NCI-H748 treated with DMSO at 0.1 percent for 48 hours (cell line): Measurements from ENCODE around the gene PIP4K2A.
"Not testable (repeated sequence)": the region's sequence is repeated elsewhere in the genome, so short reads cannot be mapped to it uniquely, and the experiment has no call there.

Source experiments
- DNase-seq: peaks from one replicate; lab custom pipeline; 2025; lab: John Stamatoyannopoulos, UW

PIP4K2A gene

DNA sequence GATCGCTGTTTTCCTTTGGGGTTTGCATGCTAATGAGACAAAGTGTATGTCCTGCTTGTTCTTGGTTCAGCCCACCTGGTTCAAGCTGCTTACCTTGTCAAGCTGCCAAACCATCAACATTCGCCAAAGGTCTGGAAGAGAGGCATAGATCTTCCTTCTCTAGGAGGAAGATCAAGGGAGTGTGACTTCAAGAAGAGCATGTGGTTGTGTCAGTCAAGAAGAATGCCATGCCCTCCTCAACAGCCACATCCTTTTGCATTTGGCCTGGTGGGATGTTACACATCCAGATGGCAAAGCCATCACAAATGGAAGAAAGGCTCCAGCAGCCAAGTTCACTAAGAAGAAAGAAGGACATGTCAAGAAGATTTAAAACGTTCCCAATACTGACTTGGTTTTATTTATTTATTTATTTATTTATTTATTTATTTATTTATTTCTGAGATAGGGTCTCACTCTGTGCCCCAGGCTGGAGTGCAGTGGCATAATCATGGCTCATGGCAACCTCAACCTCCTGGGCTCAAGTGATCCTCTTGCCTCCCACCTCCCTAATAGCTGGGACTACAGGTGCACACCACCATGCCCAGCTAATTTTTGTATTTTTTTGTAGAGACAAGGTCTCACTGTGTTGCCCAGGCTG is 5.1 kb upstream of the PIP4K2A start:
- no peak for DNase-seq

DNA sequence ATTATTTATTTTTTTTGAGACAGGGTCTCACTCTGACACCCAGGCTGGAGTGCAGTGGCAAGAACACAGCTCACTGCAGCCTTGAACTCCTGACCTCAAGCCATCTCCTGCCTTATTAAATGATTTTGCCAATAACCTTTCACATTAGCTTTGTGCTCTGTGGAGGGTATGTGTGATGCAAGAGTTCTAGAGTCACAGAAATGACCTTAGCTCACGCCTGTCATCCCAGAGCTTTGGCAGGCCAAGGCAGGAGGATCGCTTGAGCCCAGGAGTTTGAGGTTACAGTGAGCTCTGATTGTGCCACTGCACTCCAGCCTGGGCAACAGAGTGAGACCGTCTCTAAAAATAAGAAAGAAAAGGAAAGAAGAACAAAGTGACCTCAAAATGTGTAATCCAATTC is 4.3 kb upstream of the PIP4K2A start:
- DNase-seq: not testable (repeated sequence)

DNA sequence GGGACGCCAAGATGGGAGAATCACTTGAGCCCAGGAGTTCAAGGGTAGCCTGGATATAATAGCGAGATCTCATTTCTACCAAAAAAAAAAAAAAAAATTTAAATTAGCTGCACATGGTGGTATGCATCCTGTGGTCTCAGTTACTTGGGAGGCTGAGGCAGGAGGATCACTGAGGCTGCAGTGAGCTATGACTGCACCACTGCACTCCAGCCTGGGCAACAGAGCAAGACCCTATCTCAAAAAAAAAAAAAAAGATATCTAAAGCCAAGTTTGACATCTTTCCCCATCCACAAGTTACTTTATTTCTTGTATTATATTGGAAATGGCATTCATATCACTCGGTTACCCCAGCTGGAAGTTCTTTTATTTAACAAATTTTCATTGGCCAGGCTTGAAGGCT is 3.4 kb upstream of the PIP4K2A start:
- DNase-seq: no peak

DNA sequence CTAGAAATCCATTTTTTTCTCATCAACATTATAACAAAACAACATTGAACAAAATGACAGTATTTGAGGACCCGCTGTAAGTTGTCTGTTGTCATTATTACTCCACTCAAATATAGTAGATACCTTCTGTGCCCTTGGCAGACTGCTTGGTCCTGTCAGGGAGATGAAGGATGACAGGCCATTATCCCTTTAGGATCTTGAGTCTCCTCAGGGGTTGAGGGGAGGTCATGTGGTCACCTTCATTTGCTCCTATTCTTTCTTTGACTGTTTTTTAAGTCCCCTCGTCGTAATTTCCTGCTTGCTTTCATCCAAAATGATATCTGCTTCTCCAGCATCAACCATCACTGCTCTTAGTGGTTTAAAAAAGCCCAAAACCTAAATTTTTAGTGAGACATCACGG is 2.6 kb upstream of the PIP4K2A start:
- DNase-seq: no peak

DNA sequence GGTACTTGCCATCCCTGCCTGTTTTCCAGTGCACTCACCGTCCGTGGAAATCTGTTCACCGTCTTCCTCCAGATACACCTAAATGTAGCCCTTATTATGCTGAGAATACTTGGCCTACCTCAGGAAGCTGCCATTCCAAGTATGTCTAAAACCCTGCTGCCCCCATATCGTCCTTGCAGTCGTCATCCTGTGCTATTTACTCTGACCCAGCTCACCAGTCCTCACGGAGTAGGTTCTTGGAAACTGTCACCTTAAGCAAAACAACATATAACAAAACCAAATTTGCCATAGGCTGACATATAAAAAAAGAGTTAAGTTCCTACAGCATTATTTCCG is 880 bp upstream of the PIP4K2A start:
- no peak for DNase-seq

DNA sequence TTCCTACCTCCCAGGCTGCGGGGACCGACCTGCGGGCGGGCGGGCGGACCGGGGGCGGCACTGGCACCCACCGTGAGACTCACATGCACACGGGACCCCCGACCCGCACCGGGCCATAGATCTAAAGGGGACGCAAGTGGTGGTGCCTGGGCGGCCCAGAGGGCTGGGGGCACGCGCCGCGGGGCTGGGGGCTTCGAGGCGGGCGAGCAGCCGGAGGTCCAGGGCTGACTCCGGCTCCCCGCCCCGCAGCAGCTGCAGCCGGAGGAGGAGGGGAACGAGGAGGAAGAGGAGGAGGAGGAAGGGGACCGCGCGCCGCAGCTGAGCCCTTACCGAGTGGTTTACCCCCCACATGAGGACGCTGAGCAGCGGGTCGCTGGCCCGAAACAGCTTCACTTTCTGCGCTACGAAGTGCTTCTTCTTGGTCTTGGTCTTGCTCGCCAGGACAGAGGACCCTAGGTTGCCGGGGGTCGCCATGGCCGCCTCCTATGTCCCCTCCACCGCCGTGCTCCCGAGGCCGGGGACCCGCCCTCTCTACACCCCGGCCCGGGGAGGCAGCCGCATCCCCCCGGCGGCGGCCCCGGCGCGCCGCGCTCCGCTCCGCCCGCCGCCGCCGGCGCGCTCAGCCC is 412 bp downstream of the PIP4K2A start:
- no peak for DNase-seq

DNA sequence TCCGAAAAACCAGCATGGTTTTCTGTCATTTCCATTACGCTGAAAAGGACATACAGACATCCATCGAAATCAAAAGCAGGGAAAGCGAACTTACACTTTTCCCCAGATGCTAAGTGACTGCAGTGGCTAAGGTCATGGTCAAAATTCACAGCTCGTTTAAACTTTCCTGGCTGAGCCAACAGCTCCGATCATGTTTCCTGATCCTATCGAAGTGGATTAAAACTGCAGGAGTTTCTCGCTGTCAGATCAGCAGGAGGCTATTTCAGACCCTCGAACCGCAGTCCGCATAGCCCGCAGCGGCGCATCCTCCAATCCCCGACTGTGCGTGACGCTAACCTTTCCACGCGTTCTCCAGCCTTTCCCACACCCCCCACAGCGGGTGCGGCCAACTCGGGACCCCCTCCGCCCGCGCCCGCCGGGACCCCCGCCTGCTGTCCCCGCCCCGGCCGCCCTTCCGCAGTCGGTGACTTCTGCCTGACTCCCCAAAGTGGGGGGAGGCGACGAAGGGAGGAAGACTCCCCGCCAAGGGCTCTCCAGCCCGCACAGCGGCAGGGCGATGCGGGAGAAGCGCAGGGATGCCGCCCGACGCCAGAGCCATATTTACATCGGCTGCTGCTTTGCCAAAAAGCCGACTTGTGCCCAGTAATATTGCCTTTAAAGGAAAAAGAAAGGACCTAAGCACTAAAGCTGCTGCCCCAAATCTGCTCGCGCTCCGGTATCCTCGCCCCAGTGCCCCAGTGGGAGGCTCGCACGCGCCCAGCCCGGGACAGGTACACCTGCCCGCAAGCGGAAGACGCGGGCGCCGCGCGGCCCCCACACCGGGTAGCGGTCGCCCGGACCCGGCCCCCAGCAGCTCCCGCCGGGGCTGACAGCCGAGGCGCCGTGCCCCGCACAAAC is 1.2 kb downstream of the PIP4K2A start:
- DNase-seq: peak; percentile 1

DNA sequence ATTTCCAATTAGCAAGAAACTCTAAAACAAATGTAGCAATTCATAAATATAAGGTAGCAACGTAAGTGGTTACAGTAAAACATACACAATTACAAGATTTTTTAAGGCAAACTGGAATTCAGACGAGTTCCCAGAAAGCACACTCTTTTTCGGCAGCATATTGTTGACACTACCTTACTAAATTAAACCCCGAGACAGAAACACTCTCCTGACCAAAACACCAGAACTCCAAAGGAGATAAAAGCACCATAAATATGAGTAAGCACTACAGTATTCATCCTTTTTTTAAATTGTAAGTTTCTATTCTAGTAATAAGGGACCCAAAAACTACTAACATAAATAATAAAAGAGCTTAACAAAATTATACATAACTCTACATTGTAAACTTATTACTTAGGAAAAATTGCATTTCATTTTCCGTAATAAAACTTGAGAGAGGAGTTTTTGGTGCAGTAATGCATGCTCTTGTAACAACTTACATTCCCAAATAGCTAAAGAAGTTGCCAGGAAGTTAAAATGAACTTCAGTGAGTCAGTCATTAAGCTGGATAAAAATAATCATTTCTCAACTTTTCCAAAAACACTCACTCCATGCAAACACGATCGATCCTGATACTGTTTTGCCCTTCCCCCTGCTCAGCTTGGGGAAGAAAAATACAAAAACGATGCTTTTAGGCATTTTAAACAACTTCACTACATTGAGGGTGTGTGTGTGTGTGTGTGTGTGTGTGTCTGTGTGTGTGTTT is 2.0 kb downstream of the PIP4K2A start:
- no peak for DNase-seq

DNA sequence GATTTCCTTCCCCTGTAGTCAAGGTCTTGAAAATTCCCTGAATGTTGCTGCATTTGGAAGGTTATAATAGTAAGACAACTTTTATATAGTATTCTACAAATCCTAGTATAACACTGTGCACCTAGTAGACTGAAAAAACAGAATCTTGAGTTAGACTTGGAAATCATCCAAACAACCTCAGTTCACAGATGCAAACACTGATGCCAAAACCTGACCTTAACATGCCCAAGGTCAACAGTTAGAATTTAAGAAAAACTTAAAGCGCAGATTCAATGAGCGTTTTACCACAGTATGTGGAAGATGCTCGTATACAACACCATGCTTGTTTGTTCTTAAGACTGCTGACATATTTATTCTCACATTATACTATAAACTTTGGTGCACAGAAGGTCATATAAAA is 3.0 kb downstream of the PIP4K2A start:
- DNase-seq: no peak

DNA sequence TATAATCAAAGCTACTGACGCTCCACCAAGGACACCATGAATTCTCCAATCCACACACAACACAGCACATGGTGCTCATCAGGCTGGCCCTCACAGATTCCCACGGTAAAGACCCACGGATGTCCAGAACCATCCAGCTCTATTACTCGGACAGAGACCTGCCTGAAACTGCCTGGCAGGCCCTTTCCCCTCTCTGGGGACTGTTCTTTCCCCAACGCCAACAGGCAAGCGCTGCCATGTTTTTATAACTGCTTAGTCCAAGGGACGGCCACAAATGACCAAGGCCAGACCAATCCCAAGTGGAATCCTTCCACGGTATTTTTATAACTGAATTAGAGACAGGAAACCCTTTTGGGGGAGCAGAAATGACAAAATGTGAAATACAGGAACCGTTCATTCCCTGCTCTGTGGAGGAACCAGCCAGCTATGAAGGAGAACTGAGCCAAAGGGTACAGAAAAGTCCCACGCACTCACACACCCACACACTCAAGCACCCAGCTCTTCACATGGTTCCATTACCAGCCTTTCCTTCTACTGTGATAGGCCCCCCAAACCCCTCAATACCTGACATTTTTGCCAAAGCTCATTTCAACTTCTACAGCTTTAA is 4.1 kb downstream of the PIP4K2A start:
- no peak for DNase-seq

DNA sequence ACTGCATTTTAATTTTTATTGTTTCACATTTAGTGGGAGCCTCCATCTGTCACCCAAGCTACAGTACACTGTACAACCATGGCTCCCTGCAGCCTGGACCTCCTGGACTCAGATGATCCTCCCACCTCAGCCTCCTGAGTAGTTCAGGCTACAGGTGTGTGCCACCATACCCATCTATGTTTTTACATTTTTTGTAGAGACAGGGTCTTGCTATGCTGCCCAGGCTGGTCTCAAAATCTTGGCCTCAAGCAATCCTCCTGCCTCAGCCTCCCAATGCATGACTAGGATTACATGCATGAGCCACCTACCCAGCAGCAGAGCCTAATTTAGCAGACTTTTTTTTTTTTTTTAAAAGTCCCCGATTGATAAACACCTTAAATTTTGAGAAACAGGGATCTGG is 5.6 kb downstream of the PIP4K2A start:
- DNase-seq: no peak

DNA sequence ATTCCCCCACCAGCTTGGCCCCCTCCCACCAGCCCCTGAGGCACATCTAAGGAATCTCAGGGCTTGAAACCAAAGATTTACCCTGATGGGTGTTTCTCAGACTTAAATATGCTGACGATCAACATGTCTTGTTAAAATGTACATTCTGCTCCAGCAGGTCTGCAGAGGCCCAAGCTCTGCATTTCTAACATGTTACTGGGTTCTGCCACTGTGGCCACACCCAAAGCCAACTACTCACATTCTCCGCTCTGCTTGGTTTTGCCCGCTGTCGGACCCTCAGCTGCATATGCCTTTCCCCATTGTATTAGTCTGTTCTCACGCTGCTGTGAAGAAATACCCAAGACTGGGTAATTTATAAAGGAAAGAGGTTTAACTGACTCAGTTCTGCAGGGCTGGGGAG is 8.9 kb downstream of the PIP4K2A start:
- no peak for DNase-seq

DNA sequence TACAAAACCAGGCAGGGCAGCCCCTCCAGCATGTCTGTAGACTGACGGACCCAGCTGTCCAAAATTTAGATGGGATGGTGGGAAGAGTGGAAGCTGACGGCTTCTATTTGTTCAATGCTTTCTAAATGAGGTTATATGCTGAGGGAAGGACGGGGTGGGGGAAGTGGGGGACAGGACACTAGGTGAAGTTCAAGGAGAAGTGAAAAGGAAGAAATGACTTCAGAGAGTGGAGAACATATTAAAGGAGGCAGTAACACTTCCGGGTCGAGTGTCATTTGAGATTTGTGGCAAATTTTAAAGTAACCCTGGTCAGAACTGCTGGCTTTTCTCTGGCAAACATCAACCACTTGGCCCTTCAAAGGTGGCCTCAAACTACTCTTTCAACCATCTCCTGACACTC is 9.4 kb downstream of the PIP4K2A start:
- DNase-seq: no peak

DNA sequence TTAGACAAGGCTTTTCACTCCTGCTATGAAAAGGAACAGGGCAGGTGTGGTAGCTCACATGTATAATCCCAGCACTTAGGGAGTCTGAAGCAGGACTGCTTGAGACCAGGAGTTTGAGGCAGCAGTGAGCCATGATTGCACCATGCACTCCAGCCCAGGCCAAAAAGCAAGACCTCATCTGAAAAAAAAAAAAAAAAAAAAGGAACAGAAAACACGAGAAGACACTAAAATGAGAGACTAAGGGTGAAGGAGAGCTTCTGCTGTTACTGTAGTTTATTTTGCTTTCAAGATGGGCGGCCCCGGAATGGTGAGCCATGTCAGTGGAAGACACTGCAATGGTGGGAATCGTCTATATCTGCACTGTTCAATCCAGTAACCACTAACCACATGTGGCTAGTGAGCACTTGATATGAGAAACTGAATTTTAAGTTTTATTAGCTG is 9.9 kb downstream of the PIP4K2A start:
- DNase-seq: no peak

DNA sequence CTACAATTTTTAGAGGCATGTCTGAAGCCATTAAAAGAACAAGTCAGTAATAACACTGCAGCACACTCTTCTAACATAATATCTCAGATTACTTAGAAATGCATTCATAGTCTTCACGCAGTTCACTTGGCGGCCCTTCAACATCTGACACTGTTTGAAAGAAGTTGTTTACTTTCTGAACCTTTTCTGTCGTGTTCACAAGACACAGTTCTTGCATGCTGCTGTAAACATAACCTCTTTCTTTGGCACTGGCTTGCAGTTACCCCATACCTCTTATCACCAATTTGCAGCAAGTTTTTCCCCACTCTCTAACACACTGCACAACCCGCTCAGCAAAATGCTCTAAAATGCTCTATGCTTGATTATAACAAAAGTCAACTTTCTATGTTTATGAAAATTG is 12.0 kb downstream of the PIP4K2A start:
- DNase-seq: no peak

DNA sequence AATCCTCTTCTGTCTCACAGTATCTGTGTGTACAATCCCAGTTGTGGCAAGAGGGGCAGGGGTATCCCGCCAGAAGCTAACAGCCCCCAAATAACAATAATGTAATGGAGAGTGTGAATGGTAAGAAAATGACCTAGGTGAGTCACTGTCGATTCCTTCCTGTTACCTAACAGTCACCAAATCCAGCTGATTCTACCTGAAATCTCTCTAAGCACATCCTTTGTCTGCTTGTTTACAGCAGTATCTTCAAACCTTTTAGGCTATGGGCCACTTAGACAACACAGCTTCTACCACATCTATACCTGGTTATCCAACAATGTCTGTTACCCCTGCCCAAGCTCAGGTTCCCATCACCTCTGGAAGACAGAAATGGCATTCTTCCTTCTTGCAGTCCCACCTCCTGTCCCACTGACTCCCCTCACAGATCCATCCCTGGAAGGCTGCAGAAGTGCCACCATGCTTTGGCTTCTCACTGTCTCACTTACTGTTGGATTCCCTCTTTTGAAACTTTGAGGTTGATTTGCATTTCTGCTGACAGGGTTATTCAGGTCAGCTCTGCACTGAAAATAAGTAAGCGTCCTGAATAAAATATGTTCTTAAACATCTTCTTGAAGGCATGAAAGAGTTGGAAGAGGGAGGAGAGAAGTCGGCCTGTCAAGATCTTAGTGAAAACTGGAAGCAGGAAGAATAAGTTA is 13.1 kb downstream of the PIP4K2A start:
- no peak for DNase-seq

DNA sequence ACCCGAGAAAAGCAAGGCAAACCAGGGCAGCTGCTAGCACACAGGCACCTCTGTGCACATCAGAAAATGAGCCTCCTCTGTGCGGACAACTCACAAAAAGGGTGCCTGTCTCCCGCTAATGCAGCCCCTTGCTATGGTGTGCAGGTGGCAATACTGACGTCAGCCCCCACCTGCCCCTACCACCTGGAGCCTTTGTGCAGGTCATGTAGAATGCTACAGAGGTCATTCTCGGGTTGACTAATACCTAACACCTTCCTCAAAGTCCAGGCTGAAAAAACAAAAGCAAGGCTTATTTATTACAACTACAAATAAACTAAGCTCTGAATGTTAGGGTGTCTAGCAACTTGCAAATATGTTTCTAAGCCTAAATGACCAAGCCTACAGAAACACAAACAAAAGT is 13.9 kb downstream of the PIP4K2A start:
- no peak for DNase-seq

DNA sequence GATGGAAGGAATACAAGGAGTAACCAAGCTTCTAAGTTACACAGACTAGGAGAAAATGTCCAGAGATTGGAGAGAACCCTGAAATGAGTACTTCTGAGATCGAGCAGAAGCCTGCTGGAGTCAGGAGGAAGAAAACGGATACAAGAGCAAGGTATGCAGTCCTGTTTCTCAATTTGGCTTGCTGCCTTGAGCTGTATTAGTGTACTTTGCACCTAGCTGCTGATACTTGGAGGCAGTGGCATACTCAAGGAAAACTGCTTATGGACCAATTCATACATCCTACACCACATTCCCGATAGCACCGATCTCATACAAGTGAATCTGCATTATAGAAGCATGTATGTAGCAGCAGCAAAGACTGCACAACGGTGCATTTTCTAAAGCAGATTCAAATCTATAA is 14.4 kb downstream of the PIP4K2A start:
- DNase-seq: no peak

DNA sequence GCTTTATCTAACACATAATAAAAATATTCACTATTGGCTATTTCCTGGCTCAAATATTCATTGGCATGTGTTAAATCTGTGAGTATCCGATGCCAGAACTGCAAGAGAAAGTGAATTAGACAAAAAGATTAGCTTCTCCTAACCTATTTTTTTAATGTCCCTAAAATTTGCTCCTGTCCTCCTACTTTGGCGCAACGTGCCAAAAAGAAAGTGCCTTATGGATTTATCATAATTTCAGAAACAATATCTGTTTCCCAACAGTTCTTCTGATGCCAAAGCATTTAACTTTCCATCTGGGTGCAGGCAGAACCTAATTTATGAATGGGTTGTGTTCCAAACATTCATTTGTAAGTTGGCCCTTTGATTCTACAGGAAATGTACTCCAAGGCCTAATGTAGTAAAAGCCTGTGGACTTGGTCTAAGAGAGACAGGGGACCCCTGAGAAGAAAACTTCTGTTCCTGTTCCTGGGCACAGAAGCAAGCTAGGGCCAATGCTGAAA is 15.4 kb downstream of the PIP4K2A start:
- DNase-seq: no peak

DNA sequence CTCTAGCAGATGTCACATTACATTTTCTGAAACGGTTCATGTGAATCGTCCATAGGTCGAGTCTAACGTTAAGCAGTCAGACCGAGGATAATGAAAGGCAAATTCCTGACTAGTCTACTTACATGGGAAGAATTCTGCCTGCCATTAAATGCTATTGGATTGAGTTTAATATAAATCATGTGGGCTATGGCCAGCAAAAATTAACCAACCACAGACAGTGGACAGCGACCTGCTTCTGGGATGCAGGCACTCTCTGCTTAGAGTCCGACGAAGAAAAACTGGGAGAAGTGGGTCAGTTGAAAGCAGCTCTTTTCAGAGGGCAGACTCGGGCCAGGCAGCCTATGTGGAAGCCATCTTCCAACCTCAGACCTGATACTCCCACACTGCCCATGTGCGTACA is 16.6 kb downstream of the PIP4K2A start:
- no peak for DNase-seq

DNA sequence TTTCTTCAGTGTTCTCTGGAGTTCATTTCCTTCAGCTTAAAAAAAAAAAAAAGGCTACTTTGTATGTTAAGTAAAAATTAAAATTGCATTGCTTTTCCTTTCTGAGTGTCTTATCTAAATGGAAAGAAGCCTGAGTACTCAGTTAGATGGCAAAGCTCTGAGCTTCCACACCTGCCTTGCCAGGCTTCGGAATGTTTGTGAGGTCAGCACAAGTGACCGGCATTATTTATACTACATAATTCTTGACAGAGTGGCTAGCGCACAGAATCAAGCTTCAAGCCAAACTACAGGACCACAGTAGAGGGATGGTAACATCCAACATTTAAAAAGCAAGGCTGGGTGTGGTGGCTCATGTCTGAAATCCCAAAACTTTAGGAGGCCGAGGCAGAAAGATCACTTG is 17.3 kb downstream of the PIP4K2A start:
- no peak for DNase-seq
